CD4-positive, alpha-beta T cell treated with Interleukin-6 at 100 ng/mL for 8 hours (primary cell): ENCODE data around the gene CCDC18.

Experiments used
- DNase-seq: peaks from one replicate; pipeline ENCODE4 v3.0.0-alpha.2; 2020; ENCODE audit warnings: mixed read lengths, low spot score

CCDC18 gene

GRCh38 chr1:93317207-93317606, 136.7 kb downstream of the CCDC18 start:
- DNase-seq: no peak

DNA sequence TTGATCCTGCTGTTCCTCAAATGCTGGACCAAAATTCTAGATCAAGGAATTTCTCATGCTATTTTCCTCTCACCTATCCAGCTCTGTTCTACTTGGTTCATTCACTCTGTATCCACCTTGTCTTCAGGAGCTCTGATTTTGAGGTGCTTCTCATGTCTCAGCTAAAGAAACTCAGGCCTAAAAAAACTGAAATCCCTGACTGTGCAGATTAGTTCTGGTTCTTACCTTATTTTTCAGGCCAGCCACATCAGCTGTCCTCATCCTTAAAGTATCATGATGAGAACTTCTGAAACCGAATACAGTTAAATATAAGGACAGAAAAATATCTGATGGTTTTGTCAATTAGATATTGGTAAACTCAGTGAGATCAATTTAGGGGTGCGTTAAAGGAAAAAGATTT, 137.4 kb downstream of the CCDC18 start:
- no peak for DNase-seq

DNA sequence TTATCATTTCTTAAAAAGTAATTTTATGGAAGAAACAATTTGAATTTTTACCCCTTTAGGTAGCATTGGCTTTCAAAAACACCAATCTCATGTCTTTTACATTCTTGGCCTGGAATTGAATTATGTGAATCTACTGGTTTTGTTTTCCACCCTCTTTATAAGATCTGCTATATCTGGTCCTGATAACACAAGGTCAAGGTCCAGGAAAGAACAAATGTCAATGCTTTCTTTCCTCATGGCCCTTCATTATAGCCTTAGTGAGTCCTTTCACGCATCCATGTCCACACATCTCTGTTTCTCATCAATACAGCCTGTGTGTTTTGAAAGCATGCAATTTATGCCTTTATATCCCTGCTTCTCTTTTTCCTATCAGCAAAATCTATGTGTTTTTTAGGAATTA, 141.2 kb downstream of the CCDC18 start:
- DNase-seq: no peak

- no peak for DNase-seq
These were observed 141.8 kb downstream of the CCDC18 start for GRCh38 chr1:93322349-93322748.

- DNase-seq: no peak
These were observed 142.8 kb downstream of the CCDC18 start for GRCh38 chr1:93323185-93323820.

DNA sequence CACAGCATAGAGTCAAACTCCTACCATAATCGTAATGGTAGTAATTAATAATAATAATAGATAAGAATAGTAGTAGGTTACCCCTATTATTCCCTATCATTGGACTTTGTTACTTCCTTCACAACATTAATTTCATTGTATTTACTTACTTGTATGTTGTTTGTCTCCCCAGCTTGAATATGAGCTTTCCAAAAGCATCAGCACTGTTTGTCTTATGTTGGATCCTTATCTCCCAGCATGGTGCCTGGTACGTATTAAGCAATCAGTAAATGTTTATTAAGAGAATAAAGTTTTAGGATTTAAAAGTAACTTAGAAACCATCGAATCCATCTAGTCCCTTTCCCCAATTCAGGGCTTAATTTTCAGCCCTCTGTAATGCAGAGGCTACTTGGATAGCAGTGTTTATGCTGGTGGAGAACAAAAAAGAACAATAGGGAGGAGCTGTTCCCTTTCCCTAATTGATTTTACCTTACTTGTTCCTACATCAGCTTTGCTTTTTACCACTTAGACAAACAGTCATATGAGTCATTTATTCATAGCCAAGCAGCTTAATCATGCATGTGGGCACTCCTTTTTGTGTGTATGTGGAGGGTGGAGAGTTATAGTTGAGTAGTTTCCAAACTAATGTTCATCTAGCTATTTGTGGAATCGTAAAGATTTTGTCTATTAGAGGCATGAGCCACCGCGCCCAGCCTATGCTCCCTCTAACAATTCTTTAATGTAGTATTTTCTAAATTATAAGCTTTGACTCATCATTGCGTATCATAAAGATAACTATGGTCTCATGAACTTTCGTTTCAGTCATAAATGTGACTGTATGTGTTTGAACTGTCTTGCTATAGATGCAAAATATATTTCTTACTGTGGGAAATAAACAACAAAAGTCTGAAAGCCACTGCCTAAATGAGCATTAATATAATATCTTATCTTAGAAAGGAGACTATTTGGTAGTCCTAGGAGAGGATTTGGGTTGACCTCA, 144.3 kb downstream of the CCDC18 start:
- DNase-seq: no peak
